ENCODE measurements around the gene CAPN10. TPM values are rescaled to one million over a fixed set of nuclear protein-coding genes. Genes with fewer than 3 reads are reported as not detected.

The CAPN10 gene
- total RNA-seq, 2 donors from 2014 or later: 64.2 to 82.9 TPM

DNA sequence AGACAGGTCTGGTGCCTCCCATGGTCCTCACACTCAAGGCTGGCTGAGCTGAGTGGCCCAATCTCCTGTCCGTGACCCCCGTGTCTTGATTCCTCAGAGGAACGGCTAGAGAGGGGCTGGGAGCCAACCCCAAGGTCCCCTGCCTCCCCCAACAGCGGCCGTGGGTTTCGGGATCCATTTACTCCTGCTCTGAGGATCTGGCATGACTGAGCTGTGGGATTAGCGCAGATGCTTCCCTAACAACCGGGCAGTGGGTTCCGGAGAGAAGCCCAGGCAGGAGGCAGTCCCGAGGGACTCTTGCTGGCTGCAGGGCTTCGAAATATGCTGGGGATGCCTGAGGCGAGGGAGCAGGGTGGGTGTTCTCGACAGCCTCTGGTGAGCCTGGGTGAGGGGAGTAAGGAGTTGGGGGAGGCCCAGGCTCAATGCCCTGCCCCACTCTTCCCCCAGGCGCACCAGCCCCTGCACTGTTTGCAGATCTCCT, 57.7 kb downstream of the CAPN10 start:
- no peaks in the 10 kb centered on the region for H3K9me3 ChIP-seq (ENCODE audit: control insufficient read depth, low read length, poor library complexity, severe bottlenecking)
- DNase-seq (no peak), ATAC-seq (no peak)
- H3K27ac Mint-ChIP-seq: no peak overlapping the region
- no peaks in the 10 kb centered on the region for H3K4me1 Mint-ChIP-seq
- no peak overlapping the region for H3K4me3 Mint-ChIP-seq
- peaks cover 19% of the 10 kb centered on the region for H3K27me3 Mint-ChIP-seq
- no peaks in the 10 kb centered on the region for H3K36me3 Mint-ChIP-seq (ENCODE audit: low read depth)

DNA sequence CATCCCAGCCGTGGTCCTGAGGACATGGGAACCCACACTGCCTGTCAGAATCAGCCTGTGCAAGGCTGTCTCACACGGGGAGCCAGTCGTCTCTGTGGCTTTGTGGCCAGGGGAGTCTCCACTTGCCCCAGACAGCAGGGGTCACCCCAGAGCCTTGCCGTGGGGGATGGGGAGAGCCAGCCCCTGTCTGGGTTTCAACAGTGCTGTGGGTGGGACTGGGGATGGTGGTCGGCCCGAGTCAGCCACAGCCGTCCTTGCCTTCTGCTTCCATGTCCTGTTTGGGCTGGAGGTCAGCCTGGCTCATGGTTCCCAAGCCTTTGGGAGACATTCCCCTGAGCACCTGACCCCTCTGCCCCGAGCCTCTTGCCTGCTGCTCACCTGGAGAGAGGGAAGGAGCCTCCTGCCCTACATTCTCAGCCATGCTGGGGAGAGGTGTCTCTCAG, 58.3 kb downstream of the CAPN10 start:
- H3K4me1 Mint-ChIP-seq: no peaks in the 10 kb centered on the region
- H3K27ac Mint-ChIP-seq: no peak overlapping the region
- H3K4me3 Mint-ChIP-seq: no peak overlapping the region
- H3K27me3 Mint-ChIP-seq: peaks cover 25% of the 10 kb centered on the region
- DNase-seq (no peak), ATAC-seq (no peak)
- H3K36me3 Mint-ChIP-seq (ENCODE audit: low read depth): no peaks in the 10 kb centered on the region
- no peaks in the 10 kb centered on the region for H3K9me3 ChIP-seq (ENCODE audit: control insufficient read depth, low read length, poor library complexity, severe bottlenecking)

DNA sequence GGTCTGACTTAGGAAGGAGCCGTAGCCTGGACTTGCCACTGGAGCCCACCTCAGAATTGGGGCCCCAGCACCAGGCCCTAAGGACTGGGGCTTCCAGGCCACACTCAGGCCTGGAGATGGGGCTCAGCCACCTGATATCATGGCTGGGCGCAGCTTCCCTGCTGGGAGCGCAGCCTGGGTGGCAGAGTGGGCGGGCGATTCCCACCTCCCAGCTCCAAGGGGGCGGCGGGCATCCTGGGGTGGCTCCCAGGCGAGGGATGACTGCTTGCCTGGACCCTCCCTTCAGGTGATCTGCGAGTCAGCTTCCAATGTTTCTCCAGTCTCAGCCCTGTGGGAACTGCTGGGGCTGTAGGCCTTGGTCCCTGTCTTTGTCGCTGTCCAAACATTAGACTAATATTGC, 58.8 kb downstream of the CAPN10 start:
- no peak overlapping the region for H3K27ac Mint-ChIP-seq

DNA sequence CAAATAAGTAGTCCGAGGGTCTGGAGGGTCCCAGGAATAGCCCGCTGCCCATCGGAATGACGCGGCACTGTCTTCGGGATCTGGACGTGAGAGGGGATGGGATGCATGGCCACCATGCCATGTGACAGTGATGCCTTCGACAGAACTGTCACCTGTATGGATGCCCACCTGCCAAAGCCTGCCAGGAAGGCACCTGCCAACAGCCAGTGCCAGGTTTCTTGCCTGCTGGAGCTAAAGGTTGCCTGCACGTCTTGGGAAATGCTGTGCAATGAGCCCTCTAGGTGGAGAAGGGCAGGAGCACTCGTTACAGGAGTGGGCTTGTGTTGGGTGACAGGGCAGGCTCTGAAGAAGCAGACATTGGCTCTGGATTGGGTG, 59.3 kb downstream of the CAPN10 start:
- no peaks in the 10 kb centered on the region for H3K4me1 Mint-ChIP-seq
- H3K27ac Mint-ChIP-seq: no peak overlapping the region
- ATAC-seq (peak; percentile 25), DNase-seq (no peak)
- no peaks in the 10 kb centered on the region for H3K9me3 ChIP-seq (ENCODE audit: control insufficient read depth, low read length, poor library complexity, severe bottlenecking)
- H3K27me3 Mint-ChIP-seq: peaks cover 31% of the 10 kb centered on the region
- H3K36me3 Mint-ChIP-seq (ENCODE audit: low read depth): no peaks in the 10 kb centered on the region
- no peak overlapping the region for H3K4me3 Mint-ChIP-seq

More for the DNA sequence above, 58.8 kb downstream of the CAPN10 start:
- Mint-ChIP-seq H3K36me3 (ENCODE audit: low read depth) (no peaks in the 10 kb centered on the region), H3K4me1 (no peaks in the 10 kb centered on the region), H3K4me3 (no peak overlapping the region), H3K27me3 (peaks cover 27% of the 10 kb centered on the region)
- no peak for ATAC-seq
- no peak for DNase-seq
- H3K9me3 ChIP-seq (ENCODE audit: control insufficient read depth, low read length, poor library complexity, severe bottlenecking): no peaks in the 10 kb centered on the region

DNA sequence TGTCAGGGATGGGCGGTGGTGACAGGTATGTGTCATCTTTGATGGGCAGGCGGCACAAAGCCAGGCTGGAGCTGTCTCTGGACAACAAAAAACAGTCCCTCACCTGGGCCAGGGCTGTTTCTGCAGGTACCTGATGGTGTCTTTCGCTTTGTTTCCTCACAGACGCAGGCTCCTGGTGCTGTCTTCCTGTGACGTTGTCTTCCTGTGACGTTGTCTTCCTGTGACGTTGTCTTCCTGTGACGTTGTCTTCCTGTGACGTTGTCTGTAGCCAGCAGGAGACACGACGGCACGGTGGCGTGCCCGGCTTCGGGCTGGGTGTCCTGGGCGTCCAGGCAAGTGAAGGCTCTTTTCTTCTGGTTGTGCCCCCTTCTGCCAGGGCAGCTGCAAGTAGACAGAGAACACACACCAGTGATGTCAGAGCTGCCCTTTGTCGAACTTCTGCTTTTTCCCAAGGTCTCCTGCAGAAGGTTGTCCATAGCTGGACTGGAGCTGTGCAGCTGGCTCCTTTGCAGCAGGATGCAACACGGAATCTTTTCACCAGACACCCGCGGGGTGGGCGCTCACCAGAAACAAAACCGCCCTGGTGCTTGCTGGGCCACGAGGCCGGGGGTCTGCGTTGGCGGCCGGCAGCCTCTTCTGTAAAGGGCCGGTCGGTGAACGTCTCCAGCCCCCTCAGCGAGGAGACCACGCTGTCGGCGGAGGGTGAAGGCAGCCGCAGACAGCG, 59.8 kb downstream of the CAPN10 start:
- peaks cover 37% of the 10 kb centered on the region for H3K27me3 Mint-ChIP-seq
- DNase-seq (no peak), ATAC-seq (peak; percentile 55)
- no peaks in the 10 kb centered on the region for H3K9me3 ChIP-seq (ENCODE audit: control insufficient read depth, low read length, poor library complexity, severe bottlenecking)
- H3K4me3 Mint-ChIP-seq: no peak overlapping the region
- no peak overlapping the region for H3K27ac Mint-ChIP-seq
- H3K36me3 Mint-ChIP-seq (ENCODE audit: low read depth): no peaks in the 10 kb centered on the region
- H3K4me1 Mint-ChIP-seq: no peaks in the 10 kb centered on the region

DNA sequence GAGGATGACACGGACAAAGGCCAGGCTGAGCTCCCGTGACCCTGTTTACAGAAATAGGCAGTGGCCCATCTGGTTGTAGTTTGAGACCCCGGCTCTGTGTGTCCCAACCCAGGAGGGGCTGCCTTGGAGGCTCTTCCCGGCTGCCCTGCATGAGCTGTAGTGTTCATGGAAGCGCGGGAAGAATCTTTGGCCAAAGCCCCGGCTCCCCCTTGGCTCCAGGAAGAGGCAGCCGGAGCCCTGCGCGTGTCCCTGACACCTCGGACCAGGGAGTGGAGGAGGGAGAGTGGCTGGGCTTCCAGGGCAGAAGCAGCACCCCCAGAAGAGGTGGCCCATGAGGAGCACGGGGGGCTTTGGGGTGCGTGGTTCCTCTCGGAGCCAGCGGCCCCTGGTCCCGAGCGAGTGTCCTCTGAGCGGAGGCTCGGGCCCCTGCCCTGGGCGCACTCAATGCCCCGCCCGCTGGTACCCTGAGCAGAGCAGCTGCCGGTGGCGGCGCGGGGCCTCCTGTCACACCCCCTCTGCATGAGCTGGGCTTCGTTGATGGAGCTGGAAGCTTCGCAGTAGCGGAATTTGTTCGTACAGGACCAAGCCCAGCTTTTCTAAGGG, 60.5 kb downstream of the CAPN10 start:
- H3K9me3 ChIP-seq (ENCODE audit: control insufficient read depth, low read length, poor library complexity, severe bottlenecking): no peaks in the 10 kb centered on the region
- Mint-ChIP-seq H3K27ac (no peak overlapping the region), H3K27me3 (peaks cover 40% of the 10 kb centered on the region), H3K36me3 (ENCODE audit: low read depth) (no peaks in the 10 kb centered on the region), H3K4me1 (no peaks in the 10 kb centered on the region), H3K4me3 (no peak overlapping the region)
- DNase-seq (no peak), ATAC-seq (no peak)

DNA sequence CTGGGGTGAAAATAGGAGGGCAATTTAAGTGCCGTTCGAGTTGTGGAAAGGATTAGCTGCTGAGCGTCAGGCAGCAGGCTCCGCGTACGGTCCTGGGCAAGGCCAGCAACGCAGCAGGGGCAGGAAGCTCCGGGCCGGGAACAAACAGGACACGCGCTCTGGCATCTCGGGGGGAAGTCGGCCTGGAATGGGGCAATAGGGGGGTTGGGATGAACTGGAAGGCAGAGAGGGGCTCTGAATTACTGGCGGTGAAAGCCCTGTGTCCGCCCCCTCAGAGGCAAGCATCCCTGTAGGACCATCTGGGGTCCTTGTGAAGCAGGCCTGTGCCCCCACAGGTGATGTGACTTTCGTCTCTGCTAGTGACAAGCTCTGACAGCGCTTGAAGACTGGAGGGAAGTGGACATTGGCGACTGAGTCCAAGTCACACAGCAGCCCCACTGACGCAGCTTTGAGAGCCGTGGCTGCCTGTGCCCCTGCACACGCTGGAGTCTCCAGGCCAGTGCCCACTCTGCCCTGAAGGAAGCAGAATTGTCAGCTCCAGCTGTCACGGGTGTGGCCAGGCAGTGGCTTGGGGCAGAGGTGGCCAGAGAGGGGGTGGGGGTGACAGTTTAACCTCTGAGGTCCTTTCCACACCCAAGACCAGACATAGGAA, 61.1 kb downstream of the CAPN10 start:
- DNase-seq (no peak), ATAC-seq (no peak)
- Mint-ChIP-seq H3K4me3 (no peak overlapping the region), H3K4me1 (no peaks in the 10 kb centered on the region), H3K27me3 (peaks cover 44% of the 10 kb centered on the region), H3K27ac (no peak overlapping the region), H3K36me3 (ENCODE audit: low read depth) (no peaks in the 10 kb centered on the region)
- no peaks in the 10 kb centered on the region for H3K9me3 ChIP-seq (ENCODE audit: control insufficient read depth, low read length, poor library complexity, severe bottlenecking)

DNA sequence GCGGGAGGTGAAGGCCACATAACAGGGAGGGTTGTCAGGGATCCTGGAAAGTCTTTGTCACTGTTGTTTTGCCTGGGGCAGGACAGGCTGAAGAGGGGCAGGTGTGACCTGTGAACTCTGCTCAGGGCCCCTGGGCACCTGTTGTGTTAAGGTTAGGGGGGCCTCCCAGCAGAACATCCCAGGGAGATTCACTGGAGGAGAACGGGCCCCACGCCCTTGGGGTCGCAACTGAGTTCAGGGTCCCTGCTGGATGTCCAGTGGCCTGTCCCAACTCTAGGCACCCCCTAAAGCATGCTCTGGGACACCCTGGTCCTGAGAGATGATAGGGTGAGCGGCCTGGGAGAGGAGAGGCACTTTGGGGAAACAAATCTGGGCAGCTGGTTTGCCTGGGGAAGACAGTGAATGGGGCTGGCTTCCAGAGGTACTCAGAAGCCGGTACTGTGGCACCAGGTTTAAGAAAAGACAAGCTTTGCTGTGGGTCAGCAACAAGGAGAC, 61.7 kb downstream of the CAPN10 start:
- Mint-ChIP-seq H3K27me3 (peaks cover 50% of the 10 kb centered on the region), H3K4me3 (no peak overlapping the region), H3K27ac (no peak overlapping the region), H3K4me1 (no peaks in the 10 kb centered on the region), H3K36me3 (ENCODE audit: low read depth) (no peaks in the 10 kb centered on the region)
- ATAC-seq (no peak), DNase-seq (no peak)
- H3K9me3 ChIP-seq (ENCODE audit: control insufficient read depth, low read length, poor library complexity, severe bottlenecking): no peaks in the 10 kb centered on the region

Other genes with a start within 250 kb of the CAPN10 start
- gene GPC1, start 151.1 kb upstream of the CAPN10 start, total RNA-seq: 1 to 10 TPM; 1.5 to 1.7 TPM
- gene ANKMY1, start 28.7 kb upstream of the CAPN10 start, total RNA-seq: 10 to 100 TPM; 34.6 to 42.6 TPM
- 10 to 100 TPM; 12.5 to 12.8 TPM for gene DUSP28, start 26.4 kb upstream of the CAPN10 start, total RNA-seq
- 100 to 1,000 TPM; 111 to 130 TPM for gene RNPEPL1, start 18.2 kb upstream of the CAPN10 start, total RNA-seq
- gene GPR35, start 38.7 kb downstream of the CAPN10 start, total RNA-seq: 10 to 100 TPM in 1 of 2 donors, 1 to 10 TPM in 1; 5.4 to 14.4 TPM
- gene AQP12B, start 96.2 kb downstream of the CAPN10 start, total RNA-seq: not detected
- gene AQP12A, start 105.1 kb downstream of the CAPN10 start, total RNA-seq: not detected
- under 1 TPM in 1 of 2 donors, not detected in 1; 0.18 TPM for gene KIF1A, start 233.5 kb downstream of the CAPN10 start, total RNA-seq